ENCODE measurements around the gene GPATCH2.

The GPATCH2 gene

GRCh38 chr1:217630711-217631591, at the start of gene GPATCH2, which contains the start of gene SPATA17:
Gene GPATCH2, minus strand, starts transcription at chr1:217631090. Its CDS starts 119 bp downstream, at chr1:217630971.
Gene SPATA17, plus strand, starts transcription at chr1:217631344. Its CDS starts 35 bp downstream, at chr1:217631379.
- no peaks in the 10 kb centered on the region for H4K20me1 ChIP-seq (ENCODE audit: insufficient read depth, low read length)
- H3K4me1 ChIP-seq (ENCODE audit: insufficient read depth, low read length, severe bottlenecking) = peaks cover 27% of the 10 kb centered on the region
- H3K9ac ChIP-seq (ENCODE audit: low read length) = peak within 1 kb of the TSS; percentile 79
- H3K79me2 ChIP-seq (ENCODE audit: insufficient read depth, low read length) = peaks cover 42% of the 10 kb centered on the region
- TF ChIP-seq EZH2 (IDR thresholded peaks at IDR 0.05; ENCODE audit: borderline replicate concordance, low read length) (no peak), CTCF (IDR thresholded peaks at IDR 0.05; ENCODE audit: low read length) (no peak)
- H3K9me3 ChIP-seq (ENCODE audit: low read length) = no peaks in the 10 kb centered on the region
- no peaks in the 10 kb centered on the region for H3F3A ChIP-seq (ENCODE audit: insufficient read depth, low read length)
- no peaks in the 10 kb centered on the region for H3K9me2 ChIP-seq (ENCODE audit: low read depth, low read length)
- peak within 1 kb of the TSS; percentile 51 for H3K27ac ChIP-seq (ENCODE audit: low read depth, low read length, poor library complexity, severe bottlenecking)
- peak within 1 kb of the TSS; percentile 53 for H2AFZ ChIP-seq (ENCODE audit: low read length)
- H3K36me3 ChIP-seq (ENCODE audit: insufficient read depth, low read length) = no peaks in the 10 kb centered on the region
- H3K4me2 ChIP-seq (ENCODE audit: low read length) = peak within 1 kb of the TSS; percentile 86
- H3K27me3 ChIP-seq (ENCODE audit: insufficient read depth, low read length) = no peaks in the 10 kb centered on the region
- H3K4me3 ChIP-seq (ENCODE audit: low read depth, low read length, poor library complexity, severe bottlenecking) = peak within 1 kb of the TSS; percentile 83

- H3K79me2 ChIP-seq (ENCODE audit: insufficient read depth, low read length) = no peaks in the 10 kb centered on the region
- no peaks in the 10 kb centered on the region for H4K20me1 ChIP-seq (ENCODE audit: insufficient read depth, low read length)
- H3K27ac ChIP-seq (ENCODE audit: low read depth, low read length, poor library complexity, severe bottlenecking) = no peak overlapping the region
- H3K36me3 ChIP-seq (ENCODE audit: insufficient read depth, low read length) = no peaks in the 10 kb centered on the region
- no peak for TF ChIP-seq CTCF (IDR thresholded peaks at IDR 0.05; ENCODE audit: low read length)
- no peak for TF ChIP-seq EZH2 (IDR thresholded peaks at IDR 0.05; ENCODE audit: borderline replicate concordance, low read length)
- H3K4me3 ChIP-seq (ENCODE audit: low read depth, low read length, poor library complexity, severe bottlenecking) = no peak overlapping the region
- no peaks in the 10 kb centered on the region for H3F3A ChIP-seq (ENCODE audit: insufficient read depth, low read length)
- no peaks in the 10 kb centered on the region for H3K9me2 ChIP-seq (ENCODE audit: low read depth, low read length)
- H3K27me3 ChIP-seq (ENCODE audit: insufficient read depth, low read length) = no peaks in the 10 kb centered on the region
- H3K4me1 ChIP-seq (ENCODE audit: insufficient read depth, low read length, severe bottlenecking) = no peaks in the 10 kb centered on the region
- H2AFZ ChIP-seq (ENCODE audit: low read length) = no peak overlapping the region
- H3K4me2 ChIP-seq (ENCODE audit: low read length) = no peak overlapping the region
- no peaks in the 10 kb centered on the region for H3K9me3 ChIP-seq (ENCODE audit: low read length)
- no peak overlapping the region for H3K9ac ChIP-seq (ENCODE audit: low read length)
Observed at GRCh38 chr1:217674028-217674729, 43.3 kb upstream of the GPATCH2 start.

DNA sequence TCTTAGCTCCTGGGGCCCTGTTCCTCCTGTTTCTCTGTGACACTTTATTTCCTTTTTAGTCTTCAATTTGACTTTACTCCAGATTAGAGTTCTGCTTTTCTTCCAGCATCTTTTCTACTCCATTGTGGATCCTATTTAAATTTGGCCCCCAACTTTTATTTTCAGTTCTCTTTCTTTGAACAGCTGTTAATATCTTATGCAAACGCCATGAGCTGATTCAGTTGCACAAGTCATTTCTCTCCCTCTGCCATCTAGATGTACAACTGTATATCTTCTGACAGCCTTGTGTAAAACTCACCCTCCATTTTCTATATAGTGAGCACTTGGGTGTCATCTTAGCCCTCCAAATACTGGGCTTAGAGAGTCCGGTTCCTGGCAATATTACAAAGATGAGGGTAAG, 42.5 kb upstream of the GPATCH2 start:
- no peak for TF ChIP-seq CTCF (IDR thresholded peaks at IDR 0.05; ENCODE audit: low read length)
- no peak for TF ChIP-seq EZH2 (IDR thresholded peaks at IDR 0.05; ENCODE audit: borderline replicate concordance, low read length)
- Histone ChIP-seq H3K4me1 (ENCODE audit: insufficient read depth, low read length, severe bottlenecking) (no peaks in the 10 kb centered on the region), H3F3A (ENCODE audit: insufficient read depth, low read length) (no peaks in the 10 kb centered on the region), H3K27ac (ENCODE audit: low read depth, low read length, poor library complexity, severe bottlenecking) (no peak overlapping the region), H4K20me1 (ENCODE audit: insufficient read depth, low read length) (no peaks in the 10 kb centered on the region), H3K9ac (ENCODE audit: low read length) (no peak overlapping the region), H3K9me2 (ENCODE audit: low read depth, low read length) (no peaks in the 10 kb centered on the region), H3K4me2 (ENCODE audit: low read length) (no peak overlapping the region), H3K9me3 (ENCODE audit: low read length) (no peaks in the 10 kb centered on the region), H3K36me3 (ENCODE audit: insufficient read depth, low read length) (no peaks in the 10 kb centered on the region), H3K4me3 (ENCODE audit: low read depth, low read length, poor library complexity, severe bottlenecking) (no peak overlapping the region), H2AFZ (ENCODE audit: low read length) (no peak overlapping the region), H3K79me2 (ENCODE audit: insufficient read depth, low read length) (no peaks in the 10 kb centered on the region), H3K27me3 (ENCODE audit: insufficient read depth, low read length) (no peaks in the 10 kb centered on the region)
